ENCODE data around the gene SLC25A52.

GRCh38 chr18:31789409-31789808, 28.7 kb upstream of the SLC25A52 start:
- TF ChIP-seq MAX (IDR thresholded peaks at IDR 0.05; ENCODE audit: low read depth): no peak
- no peak for TF ChIP-seq CTCF (IDR thresholded peaks at IDR 0.05)
- no peak for TF ChIP-seq REST (IDR thresholded peaks at IDR 0.05; ENCODE audit: low read depth, low read length)
- TF ChIP-seq POLR2AphosphoS5 (IDR thresholded peaks at IDR 0.05; ENCODE audit: low read depth, low read length): no peak
- no peak for TF ChIP-seq SMC3 (IDR thresholded peaks at IDR 0.05; ENCODE audit: low read depth, low read length)
- TF ChIP-seq YY1 (IDR thresholded peaks at IDR 0.05; ENCODE audit: low read depth): no peak

Data from SK-N-SH (cell line).